GM12874 (cell line): ENCODE data around the gene EXOC8.

Experiments
- CTCF ChIP-seq: IDR thresholded peaks from 2 replicates; pipeline ENCODE4 v1.5.1; 2011; ENCODE audit warnings: low read depth, mild to moderate bottlenecking, control low read depth, low read length, moderate library complexity; ENCODE audit not compliant: insufficient read depth

The EXOC8 gene

GRCh38 chr1:231376875-231377549, 39.4 kb upstream of the EXOC8 start:
- no peak for TF ChIP-seq CTCF

- no peak for TF ChIP-seq CTCF
Observed at GRCh38 chr1:231376101-231376500, 38.4 kb upstream of the EXOC8 start.

- TF ChIP-seq CTCF: no peak
Observed at GRCh38 chr1:231374394-231374793, 36.7 kb upstream of the EXOC8 start.

GRCh38 chr1:231372501-231372900, 34.8 kb upstream of the EXOC8 start:
- no peak for TF ChIP-seq CTCF

- no peak for TF ChIP-seq CTCF
Observed at GRCh38 chr1:231369282-231369681, 31.6 kb upstream of the EXOC8 start.

- TF ChIP-seq CTCF: no peak
Observed at GRCh38 chr1:231364192-231364591, 26.5 kb upstream of the EXOC8 start.

GRCh38 chr1:231363624-231364023, 26.0 kb upstream of the EXOC8 start:
- no peak for TF ChIP-seq CTCF
